Measurements from ENCODE around the gene RABL2B.
A peak's percentile ranks its signal among the peaks of the same experiment; 100 is the strongest.
"Not testable (repeated sequence)": the region's sequence is repeated elsewhere in the genome, so short reads cannot be mapped to it uniquely, and the experiment has no call there.

Gene RABL2B

GRCh38 chr22:50756949-50757491, 26.4 kb downstream of the RABL2B start:
- Mint-ChIP-seq H3K27ac (peak overlapping the region; percentile 89 to 98 (median 93)), H3K4me3 (peak overlapping the region; percentile 95 to 99 (median 97)), H3K9me3 (peaks cover 19% of the 10 kb centered on the region)
- not testable (repeated sequence) for H3K4me1 Mint-ChIP-seq; H3K27me3 Mint-ChIP-seq (ENCODE audit: low read depth); H3K36me3 Mint-ChIP-seq (ENCODE audit: low read depth)
- TF ChIP-seq CTCF (IDR thresholded peaks at IDR 0.05; ENCODE audit: unreplicated experiment in 3 of 3), result peak; percentile 13 to 43 (median 21)

GRCh38 chr22:50756406-50756805, 27.0 kb downstream of the RABL2B start:
- H3K4me1 Mint-ChIP-seq; H3K36me3 Mint-ChIP-seq (ENCODE audit: low read depth); H3K27me3 Mint-ChIP-seq (ENCODE audit: low read depth): not testable (repeated sequence)
- H3K9me3 Mint-ChIP-seq, result peaks cover 19% of the 10 kb centered on the region
- peak overlapping the region in 2 of 3 experiments; percentile 89 to 98 for H3K27ac Mint-ChIP-seq
- H3K4me3 Mint-ChIP-seq, result peak overlapping the region; percentile 95 to 99 (median 97)

GRCh38 chr22:50755251-50755650, 28.2 kb downstream of the RABL2B start:
- not testable (repeated sequence) for H3K4me3 Mint-ChIP-seq; H3K4me1 Mint-ChIP-seq; H3K27me3 Mint-ChIP-seq (ENCODE audit: low read depth); H3K27ac Mint-ChIP-seq; H3K36me3 Mint-ChIP-seq (ENCODE audit: low read depth)
- peaks cover 19% of the 10 kb centered on the region for H3K9me3 Mint-ChIP-seq

- not testable (repeated sequence) for H3K4me3 Mint-ChIP-seq; H3K9me3 Mint-ChIP-seq; H3K36me3 Mint-ChIP-seq (ENCODE audit: low read depth); H3K27me3 Mint-ChIP-seq (ENCODE audit: low read depth); H3K27ac Mint-ChIP-seq; H3K4me1 Mint-ChIP-seq
Observed at GRCh38 chr22:50749302-50750074, 33.9 kb downstream of the RABL2B start.

- not testable (repeated sequence) for H3K4me1 Mint-ChIP-seq, H3K27ac Mint-ChIP-seq, H3K9me3 Mint-ChIP-seq
Observed at GRCh38 chr22:50748630-50749029, 34.8 kb downstream of the RABL2B start.

GRCh38 chr22:50747521-50747920, 35.9 kb downstream of the RABL2B start:
- H3K36me3 Mint-ChIP-seq (ENCODE audit: low read depth); H3K4me3 Mint-ChIP-seq; H3K27me3 Mint-ChIP-seq (ENCODE audit: low read depth); H3K4me1 Mint-ChIP-seq; H3K9me3 Mint-ChIP-seq; H3K27ac Mint-ChIP-seq: not testable (repeated sequence)

More at GRCh38 chr22:50748630-50749029, 34.8 kb downstream of the RABL2B start:
- not testable (repeated sequence) for H3K4me3 Mint-ChIP-seq; H3K27me3 Mint-ChIP-seq (ENCODE audit: low read depth); H3K36me3 Mint-ChIP-seq (ENCODE audit: low read depth)

- H3K4me1 Mint-ChIP-seq; H3K4me3 Mint-ChIP-seq; H3K9me3 Mint-ChIP-seq; H3K36me3 Mint-ChIP-seq (ENCODE audit: low read depth); H3K27me3 Mint-ChIP-seq (ENCODE audit: low read depth); H3K27ac Mint-ChIP-seq: not testable (repeated sequence)
Observed at GRCh38 chr22:50744424-50744823, 39.0 kb downstream of the RABL2B start.

GRCh38 chr22:50740714-50741113, 42.7 kb downstream of the RABL2B start:
- peaks cover 17% of the 10 kb centered on the region for H3K27me3 Mint-ChIP-seq (ENCODE audit: low read depth)
- H3K9me3 Mint-ChIP-seq; H3K4me1 Mint-ChIP-seq; H3K36me3 Mint-ChIP-seq (ENCODE audit: low read depth); H3K4me3 Mint-ChIP-seq; H3K27ac Mint-ChIP-seq: not testable (repeated sequence)

GRCh38 chr22:50739894-50740293, 43.5 kb downstream of the RABL2B start:
- Mint-ChIP-seq H3K27me3 (ENCODE audit: low read depth) (peaks cover 17% of the 10 kb centered on the region), H3K9me3 (no peaks in the 10 kb centered on the region), H3K36me3 (ENCODE audit: low read depth) (no peaks in the 10 kb centered on the region), H3K4me1 (no peaks in the 10 kb centered on the region), H3K4me3 (no peak overlapping the region), H3K27ac (no peak overlapping the region)
- TF ChIP-seq CTCF (IDR thresholded peaks at IDR 0.05; ENCODE audit: unreplicated experiment in 3 of 3), result no peak

Data from nephron (organoid).